Stimulated activated CD4-positive, alpha-beta T cell treated with anti-CD3 and anti-CD28 coated beads, Interleukin-1b, Interleukin-23, amount 100 ng/mL, for 24 hours (primary cell): ENCODE data around the gene RPN1.
"Not testable (repeated sequence)": the region's sequence is repeated elsewhere in the genome, so short reads cannot be mapped to it uniquely, and the experiment has no call there.

Experiments used
- DNase-seq, 4 experiments: peaks; one replicate each; pipeline ENCODE4 v3.0.0-alpha.2; 2020; ENCODE audit warnings: low read depth in 4 of 4, low spot score in 1 of 4

Gene RPN1

DNA sequence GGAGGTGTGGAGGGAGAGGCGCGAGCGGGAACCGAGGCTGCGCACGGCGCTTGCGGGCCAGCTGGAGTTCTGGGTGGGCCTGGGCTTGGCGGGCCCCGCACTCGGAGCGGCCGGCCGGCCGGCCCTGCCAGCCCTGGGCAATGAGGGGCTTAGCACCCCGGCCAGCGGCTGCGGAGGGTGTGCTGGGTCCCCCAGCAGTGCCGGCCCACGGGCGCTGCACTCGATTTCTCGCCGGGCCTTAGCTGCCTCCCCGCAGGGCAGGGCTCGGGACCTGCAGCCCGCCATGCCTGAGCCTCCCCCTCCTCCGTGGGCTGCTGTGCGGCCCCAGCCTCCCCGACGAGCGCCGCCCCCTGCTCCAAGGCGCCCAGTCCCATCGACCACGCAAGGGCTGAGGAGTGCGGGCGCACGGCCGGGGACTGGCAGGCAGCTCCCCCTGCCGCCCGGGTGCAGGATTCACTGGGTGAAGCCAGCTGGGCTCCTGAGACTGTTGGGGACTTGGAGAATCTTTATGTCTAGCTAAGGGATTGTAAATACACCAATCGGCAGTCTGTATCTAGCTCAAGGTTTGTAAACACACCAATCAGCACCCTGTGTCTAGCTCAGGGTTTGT, 2.9 kb upstream of the RPN1 start:
- not testable (repeated sequence) for DNase-seq

DNA sequence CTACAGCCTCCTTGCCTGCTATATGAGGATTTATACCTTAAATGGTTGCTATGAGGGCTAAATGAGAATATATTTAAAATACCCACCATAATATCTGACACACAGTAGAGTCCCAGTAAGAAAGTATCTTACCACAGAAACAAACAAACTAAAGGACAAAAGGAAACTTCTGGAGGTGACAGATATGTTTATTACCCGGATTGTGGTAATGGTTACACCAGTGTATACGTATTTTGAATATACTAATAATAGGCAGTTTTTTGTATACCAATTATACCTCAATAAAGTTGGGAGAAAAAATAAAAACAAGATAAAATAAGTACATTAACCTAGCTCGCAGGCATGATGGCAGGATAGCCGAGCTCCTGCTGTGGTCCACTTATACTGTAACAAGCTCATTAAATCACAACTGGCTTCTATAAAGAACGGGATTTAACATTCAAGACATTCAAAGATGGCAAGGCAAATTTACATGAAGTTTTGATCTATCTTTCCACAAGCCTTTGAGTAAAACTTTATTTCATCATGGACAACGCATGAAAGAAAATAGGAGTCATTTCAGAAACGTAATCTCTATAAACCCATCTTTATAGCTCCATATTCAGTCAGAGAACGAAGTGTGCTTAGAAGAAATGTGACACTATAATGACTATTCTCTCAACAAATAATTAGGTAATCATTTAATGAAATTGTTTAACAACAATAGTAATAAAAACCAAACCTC, 1.5 kb downstream of the RPN1 start:
- DNase-seq, result no peak

DNA sequence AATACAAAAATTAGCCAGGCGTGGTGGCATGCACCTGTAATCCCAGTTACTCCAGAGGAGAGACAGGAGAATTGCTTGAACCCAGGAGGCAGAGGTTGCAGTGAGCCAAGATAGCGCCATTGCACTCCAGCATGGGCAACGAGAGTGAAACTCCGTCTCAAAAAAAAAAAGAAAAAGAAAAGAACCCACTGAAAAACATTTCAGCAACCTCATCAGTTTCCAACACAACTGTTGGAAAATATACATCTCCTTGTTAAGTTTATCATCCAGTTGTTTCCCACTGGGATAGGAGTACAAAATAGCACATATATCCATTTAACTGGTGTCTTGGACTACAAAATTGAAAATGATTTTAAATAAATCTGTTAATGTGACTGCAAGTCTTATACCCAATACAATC, 2.2 kb downstream of the RPN1 start:
- DNase-seq, result no peak

DNA sequence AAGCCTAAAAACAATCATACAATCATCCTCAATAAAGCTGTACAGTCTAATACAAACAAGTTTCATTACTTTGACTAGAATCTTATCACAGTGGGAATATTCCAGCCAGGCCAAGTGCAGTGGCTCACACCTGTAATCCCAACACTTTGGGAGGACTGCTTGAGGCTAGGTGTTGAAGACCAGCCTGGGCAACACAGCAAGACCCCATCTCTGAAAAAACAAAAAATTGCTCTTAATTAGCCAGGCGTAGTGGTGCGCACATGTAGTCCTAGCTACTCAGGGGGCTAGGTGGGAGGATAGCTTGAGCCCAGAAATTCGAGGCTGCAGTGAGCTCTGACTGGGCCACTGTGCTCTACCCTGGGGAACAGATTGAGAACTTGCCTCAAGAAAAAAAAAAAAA, 3.3 kb downstream of the RPN1 start:
- DNase-seq, result no peak

DNA sequence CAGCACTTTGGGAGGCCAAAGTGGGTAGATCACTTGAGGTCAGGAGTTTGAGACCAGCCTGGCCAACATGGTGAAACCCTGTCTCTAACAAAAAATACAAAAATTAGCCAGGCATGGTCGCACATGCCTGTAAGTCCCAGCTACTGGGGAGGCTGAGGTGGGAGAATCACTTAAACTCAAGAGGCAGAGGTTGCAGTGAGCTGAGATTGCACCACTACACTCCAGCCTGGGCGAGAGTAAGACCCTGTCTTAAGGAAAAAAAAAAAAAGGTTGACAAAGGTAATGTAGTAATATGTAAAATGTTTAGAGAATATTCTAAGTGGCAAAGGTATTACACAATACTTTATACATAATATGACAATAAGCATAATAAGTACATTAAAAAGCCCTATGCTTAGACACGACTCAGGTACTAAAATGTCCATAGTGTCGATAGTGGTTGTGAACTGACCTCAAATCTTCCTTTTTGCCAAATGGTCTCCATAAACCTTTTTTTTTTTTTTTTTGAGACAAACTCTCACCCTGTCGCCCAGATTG, 16.5 kb downstream of the RPN1 start:
- DNase-seq, result no peak

DNA sequence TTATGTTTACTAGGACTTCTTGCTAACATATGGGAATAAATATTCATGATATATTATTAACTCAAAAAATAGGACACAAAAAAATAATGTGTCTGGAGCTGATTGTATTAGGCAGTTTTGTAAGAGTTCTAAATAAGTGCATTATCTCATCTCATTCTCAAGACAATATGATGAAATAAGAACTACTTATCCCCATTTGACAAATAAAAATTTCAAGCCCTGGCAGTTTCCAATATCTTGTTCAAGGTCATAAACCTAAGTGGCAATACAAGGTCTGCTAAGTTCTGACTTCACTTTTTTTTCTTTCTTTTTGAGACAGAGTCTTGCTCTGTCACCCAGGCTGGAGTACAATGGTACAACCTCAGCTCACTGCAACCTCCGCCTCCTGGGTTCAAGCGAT, 18.3 kb downstream of the RPN1 start:
- DNase-seq, result no peak

DNA sequence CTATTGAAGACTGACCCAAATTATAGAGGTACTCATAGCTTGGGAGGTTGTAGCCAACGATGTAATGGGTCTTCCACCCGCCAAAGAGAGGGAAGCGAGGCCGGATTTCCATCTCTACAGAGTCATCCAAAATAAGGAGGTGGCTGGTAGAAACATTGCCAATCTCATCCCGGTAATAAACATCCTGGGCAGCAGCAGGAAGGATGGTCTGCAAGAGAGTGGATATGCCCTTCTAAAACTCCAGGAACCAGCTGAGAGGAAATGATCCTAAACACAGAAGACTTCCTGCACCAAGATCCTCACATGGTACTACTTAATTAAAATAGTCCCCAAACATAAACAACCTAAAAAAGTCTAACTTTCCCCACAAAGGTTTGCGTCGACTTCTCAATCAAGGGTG, 20.7 kb downstream of the RPN1 start:
- DNase-seq, result no peak

DNA sequence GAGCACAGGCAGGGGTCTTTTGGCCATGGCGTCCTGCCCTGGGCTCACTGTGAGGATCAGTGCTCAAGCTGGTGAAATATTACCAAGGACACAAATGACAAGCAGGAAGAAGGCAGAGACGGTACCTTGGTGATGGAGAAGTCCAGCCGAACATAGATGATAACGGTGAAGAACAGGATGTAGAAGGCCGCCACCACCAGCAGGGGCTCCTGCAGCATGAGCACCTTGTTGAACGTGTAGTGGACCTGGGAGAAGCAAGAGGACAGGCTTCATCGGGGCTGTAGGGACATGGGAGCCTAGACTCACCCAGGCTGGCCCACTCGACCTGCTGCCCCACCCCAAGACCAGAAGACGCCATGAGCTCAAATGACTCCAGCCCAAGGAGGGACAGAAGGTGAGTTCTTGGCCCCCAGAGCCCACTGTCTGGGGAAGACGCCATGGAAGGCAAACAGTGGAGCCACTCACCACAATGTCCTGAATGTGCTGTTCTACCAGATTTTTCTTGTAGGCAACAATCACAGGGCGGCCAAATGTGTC, 25.1 kb downstream of the RPN1 start:
- DNase-seq, result no peak

DNA sequence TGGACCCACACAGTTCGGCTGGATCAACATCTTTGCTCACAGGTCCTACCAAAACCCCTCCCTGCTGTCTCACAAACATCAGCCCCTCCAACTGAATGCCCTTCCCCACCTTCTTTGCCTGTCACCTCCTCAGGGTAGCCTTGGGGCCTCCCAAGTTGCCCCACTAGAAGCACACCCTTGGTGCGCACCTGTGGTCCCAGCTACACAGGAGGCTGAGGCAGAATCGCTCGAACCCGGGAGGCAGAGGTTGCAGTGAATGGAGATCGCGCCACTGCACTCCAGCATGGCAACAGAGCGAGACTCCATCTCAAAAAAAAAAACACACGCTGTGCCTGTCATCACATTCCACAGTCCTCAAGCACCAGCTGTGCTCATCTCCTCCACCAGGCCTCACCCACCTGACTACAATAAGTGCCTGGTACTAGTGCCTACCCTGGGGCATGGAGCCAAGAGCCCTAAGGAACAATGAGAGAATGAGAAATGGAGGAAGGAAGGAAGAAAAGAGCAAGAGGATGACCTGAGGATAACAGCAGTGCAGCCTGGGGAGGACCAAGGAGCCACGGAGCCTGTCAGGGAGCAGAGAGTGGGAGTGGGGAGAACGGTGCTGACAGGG, 26.0 kb downstream of the RPN1 start:
- DNase-seq, result no peak

DNA sequence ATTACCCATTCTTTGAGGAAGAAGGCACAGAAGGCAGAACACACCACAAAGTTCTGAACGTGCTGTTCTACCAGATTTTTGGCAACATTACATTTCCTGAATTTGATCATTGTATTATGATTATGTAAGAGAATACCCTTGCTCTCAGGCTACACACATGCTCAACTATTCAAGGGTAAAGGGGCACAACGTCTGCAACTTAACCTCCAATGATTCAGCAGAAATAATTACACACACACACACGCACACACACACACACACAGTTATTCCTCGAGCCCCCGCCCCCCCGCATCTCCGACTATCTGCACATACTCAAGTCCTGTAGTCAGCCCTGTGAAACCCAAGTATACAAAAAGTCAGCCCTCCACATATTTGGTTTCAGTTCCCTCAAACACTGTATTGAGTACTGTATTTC, 26.8 kb downstream of the RPN1 start:
- DNase-seq, result no peak

DNA sequence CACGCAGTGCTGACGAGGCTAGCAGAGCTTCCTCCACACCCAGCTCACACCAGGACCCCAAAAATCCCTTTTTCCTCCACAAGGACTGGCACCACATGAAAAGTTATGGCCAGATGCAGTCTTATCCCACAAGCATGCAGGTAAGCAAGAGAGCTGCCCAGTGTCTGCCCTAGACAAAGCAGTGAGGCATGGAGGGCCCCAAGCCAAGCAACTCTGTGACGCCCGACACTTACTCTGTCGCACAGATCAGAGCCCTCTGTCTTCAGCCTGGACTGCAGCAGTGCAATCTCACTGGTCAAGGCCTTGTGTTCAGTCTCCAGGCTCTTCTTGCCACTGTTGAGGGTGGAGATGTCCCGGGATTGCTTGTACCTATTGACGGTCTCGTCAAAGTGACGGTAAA, 28.7 kb downstream of the RPN1 start:
- no peak for DNase-seq

DNA sequence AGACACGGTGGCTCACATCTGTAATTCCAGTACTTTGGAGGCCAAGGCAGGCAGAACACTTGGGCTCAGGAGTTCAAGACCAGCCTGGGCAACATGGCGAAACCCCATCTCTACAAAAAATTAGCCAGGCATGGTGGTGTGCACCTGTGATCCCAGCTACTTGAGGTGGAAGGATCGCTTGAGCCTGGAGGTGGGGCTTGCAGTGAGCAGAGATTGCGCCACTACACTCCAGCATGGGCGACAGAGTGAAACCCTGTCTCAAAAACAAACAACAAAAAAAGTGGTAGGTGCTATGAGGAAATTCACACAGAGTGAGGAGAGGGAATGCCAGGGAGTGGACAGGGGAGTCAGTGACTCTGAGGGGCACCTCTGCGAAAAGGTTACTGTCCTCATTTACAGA, 29.4 kb downstream of the RPN1 start:
- no peak for DNase-seq

DNA sequence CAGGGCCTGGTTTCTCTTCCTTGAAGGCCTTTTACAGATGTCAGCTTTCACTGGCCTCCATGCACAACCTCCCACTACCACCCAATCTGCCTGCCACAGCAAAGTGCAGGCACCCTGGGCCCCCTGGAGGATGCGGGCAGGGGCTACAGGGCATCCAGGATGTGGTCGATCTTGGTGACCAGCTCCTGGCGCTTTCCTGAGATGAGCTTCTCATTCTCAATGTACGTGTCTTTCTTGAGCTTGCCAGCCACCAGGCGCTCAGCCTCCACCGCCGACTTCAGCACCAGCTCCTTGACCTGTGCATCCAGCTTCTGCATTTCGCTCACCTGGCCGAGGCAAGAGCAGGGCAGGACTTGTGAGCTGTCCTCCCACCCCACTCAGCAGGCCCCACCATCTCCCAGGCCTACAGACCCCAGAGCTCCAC, 30.3 kb downstream of the RPN1 start:
- DNase-seq, result peak in 1 of 4 experiments; percentile 12

DNA sequence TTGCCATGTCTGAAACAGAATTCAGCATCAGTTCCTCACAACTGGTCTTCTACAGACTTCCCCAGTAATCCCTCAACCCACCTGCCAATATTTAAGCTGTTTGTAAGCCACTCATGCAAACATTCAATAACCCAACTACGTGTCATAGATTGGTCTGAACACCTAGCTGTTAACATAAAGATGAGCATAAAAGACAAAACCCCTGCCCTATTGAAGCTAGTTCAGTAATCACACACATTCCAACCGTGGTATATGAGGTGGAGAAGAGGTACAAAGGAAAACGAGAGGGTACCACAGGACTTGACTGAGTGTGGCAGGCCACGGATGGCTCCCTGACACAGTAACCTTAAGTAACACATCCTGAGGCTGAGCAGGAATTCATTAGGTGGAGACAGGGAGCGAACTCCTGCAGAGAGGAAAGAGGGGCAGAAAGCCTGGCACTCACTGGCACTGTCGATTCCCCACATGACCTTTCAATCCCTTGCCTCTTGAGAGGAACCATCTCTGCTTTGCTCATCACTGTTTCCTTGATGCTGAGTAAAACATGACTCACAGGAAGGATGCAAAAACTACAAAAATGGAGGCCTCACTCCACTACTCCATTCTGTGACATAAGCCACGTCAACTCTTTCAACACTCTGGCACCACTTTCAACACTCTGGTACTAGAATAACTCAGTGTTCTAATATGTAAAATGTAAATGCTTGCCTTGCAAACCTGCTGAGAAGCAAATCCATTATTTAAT, 31.3 kb downstream of the RPN1 start:
- peak in 1 of 4 experiments; percentile 28 for DNase-seq

DNA sequence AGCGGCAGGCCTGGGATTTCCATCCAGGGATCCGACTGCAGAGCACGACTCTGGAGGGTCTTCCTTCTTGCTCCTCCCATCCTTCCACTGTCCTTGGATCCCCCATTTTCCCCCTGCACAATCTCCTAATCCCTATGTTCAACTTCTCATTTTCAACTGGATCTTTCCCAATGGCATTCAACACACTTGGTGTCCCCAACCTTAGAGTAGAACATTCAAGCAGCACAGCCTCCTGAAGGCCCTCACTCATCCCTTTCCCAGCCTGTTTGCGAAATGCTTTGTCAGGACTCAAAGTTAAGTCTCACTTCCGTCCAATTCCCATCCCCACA, 32.3 kb downstream of the RPN1 start:
- DNase-seq, result no peak

DNA sequence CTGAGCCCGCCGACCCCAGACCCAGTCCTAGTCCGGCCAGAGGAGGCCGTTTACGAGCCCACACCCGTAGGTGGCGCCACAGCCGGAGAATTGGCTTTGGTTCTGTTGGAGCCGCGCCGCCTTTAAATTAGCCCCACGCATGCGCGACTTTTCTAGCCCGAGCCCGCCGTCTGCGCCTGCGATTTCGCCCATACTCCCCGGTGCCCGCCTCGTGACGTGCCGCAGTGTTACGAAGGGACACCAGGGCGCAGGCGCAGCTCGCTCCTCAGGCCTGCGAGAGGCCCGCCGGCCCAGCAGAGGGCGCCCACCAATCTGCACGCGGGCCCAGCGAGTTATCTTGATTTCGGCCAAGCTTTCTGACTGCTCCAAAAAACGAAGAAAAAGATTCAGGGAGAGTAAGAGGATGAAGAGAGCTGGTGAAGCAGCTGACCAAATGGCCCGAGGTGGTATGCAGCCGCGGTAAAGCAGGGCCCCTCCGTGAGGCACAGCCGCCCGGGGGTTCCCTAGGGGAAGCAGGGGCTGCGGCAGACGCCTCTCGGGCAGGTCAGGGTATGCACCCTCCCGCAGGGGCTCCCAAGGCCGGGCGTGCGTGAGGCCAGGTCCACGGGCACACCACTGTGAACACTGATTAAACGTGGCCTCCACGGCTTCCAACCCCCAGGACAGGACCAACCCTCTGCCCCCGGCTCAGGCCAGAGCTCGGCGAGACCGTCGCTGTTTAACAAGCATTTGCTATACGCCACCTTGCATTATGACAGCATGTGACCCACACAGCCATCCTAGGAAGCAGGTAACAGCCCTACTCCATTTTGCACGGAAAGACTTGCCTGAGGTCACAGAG, 32.8 kb downstream of the RPN1 start:
- DNase-seq, result peak; percentile 91 to 99 (median 98)

DNA sequence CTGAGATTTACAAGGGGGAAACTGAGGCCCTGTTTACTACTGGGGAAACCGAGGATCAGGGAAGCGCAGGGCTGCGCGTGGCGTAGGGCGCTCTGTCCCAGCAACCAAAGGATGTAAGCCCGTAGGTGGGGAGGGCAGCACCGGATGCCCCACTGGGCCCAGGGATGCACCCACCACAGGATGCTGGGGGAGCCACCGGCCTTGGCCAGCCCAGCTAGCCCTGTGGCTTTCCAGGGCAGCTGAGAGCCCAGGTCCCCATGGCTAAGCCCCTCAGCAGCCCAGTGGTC, 33.4 kb downstream of the RPN1 start:
- no peak for DNase-seq

DNA sequence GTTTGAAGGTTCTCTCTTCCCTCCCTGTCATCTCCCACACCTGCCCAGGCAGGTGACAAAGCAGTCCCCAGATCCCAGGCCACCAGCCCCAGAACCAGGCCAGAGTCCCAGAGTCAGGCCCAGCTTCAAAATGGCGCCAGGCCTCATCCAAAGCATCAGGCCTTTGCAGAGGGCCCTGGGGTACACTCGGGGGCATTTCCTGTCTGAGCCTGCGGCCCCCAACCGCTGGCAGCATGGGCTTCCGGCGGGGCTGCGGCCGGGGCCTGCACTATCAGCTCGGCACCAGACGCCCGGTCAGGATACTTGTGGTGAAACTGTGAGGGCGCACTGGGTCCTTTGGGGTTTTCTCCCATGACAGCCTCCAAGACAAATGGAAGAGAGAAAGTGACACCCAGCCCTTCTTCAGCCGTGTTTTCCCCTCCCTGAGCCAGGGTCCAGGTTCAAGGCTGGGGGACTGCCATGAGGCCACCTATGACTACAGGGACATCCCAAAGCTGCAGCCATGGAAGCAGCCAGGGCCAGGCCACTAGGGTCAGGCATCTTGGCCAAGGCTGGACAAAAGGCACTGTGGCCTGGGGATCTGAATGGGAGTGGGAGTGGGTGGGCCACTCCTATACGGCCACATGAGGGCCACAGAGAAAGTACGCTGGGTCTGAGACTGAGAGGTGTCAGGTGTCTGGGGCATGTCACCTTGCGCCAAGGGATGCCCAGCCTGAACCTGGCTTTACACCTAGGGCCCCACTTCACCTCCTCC, 33.9 kb downstream of the RPN1 start:
- no peak for DNase-seq

DNA sequence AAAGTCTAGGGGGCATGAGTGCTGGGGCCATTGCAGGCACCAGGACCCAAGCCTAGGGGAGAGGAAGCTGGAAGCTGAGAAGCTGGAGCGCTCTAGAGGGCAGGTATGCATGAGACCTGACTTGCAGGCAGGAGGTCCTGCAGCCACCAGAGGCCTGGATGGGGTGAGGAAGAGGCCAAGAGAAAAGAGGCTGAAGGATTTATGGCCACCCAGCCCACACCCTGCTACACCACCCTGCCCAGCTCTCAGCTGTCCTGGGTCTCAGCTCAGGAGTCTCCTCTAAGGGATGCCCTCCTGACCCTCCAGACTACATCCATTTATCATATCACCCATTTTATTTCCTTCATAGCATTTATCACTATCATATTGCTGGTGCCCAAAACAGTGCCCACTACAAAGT, 36.5 kb downstream of the RPN1 start:
- DNase-seq, result no peak
